H9 (cell line): Measurements from ENCODE around the gene CCDC81. TPM values are rescaled to one million over a fixed set of nuclear protein-coding genes. Genes with fewer than 3 reads are reported as not detected.

ENCODE experiments used
- DNase-seq: peaks from one replicate; pipeline ENCODE4 v3.0.0-alpha.2; 2017
- H2AFZ ChIP-seq: one replicate; pipeline ENCODE4 v1.6.1; 2013; ENCODE audit warnings: mild to moderate bottlenecking, low read length, control low read depth, moderate library complexity
- H2AK5ac ChIP-seq: 2 replicates; pipeline ENCODE4 v1.6.1; 2013; ENCODE audit warnings: low read length, control low read depth, mixed read lengths; ENCODE audit not compliant: insufficient read length
- H2BK120ac ChIP-seq: one replicate; pipeline ENCODE4 v1.6.1; 2013; ENCODE audit warnings: low read depth, mild to moderate bottlenecking, low read length, control low read depth, inconsistent platforms; ENCODE audit not compliant: poor library complexity, severe bottlenecking
- H2BK12ac ChIP-seq: 2 replicates; pipeline ENCODE4 v1.6.1; 2013; ENCODE audit warnings: low read length, control low read depth, mixed read lengths, low read depth; ENCODE audit not compliant: insufficient read length
- H2BK15ac ChIP-seq: 2 replicates; pipeline ENCODE4 v1.6.1; 2013; ENCODE audit warnings: low read depth, low read length, control low read depth
- H2BK20ac ChIP-seq: one replicate; pipeline ENCODE4 v1.6.1; 2013; ENCODE audit warnings: low read depth, mild to moderate bottlenecking, low read length, control low read depth, inconsistent platforms; ENCODE audit not compliant: poor library complexity, severe bottlenecking
- H2BK5ac ChIP-seq: 2 replicates; pipeline ENCODE4 v1.6.1; 2013; ENCODE audit warnings: low read length, control low read depth, mixed read lengths; ENCODE audit not compliant: insufficient read length
- H3K14ac ChIP-seq: 2 replicates; pipeline ENCODE4 v1.6.1; 2013; ENCODE audit warnings: low read length, control low read depth; ENCODE audit not compliant: insufficient read depth
- H3K18ac ChIP-seq: 2 replicates; pipeline ENCODE4 v1.6.1; 2013; ENCODE audit warnings: low read depth, mild to moderate bottlenecking, mixed read lengths, low read length, control low read depth; ENCODE audit not compliant: insufficient read length
- H3K23ac ChIP-seq: 2 replicates; pipeline ENCODE4 v1.6.1; 2013; ENCODE audit warnings: low read length, control low read depth, mixed read lengths, low read depth; ENCODE audit not compliant: insufficient read length
- H3K23me2 ChIP-seq: 2 replicates; pipeline ENCODE4 v1.6.1; 2013; ENCODE audit warnings: low read depth, mild to moderate bottlenecking, mixed read lengths, low read length, control low read depth; ENCODE audit not compliant: insufficient read length, poor library complexity, severe bottlenecking
- H3K27ac ChIP-seq: 2 replicates; pipeline ENCODE4 v1.5.1; 2013; ENCODE audit warnings: low read length, control low read depth, mixed read lengths, low read depth; ENCODE audit not compliant: insufficient read length
- H3K27me3 ChIP-seq: 2 replicates; pipeline ENCODE4 v1.6.1; 2013; ENCODE audit warnings: low read length, control low read depth, inconsistent platforms; ENCODE audit not compliant: insufficient read depth
- H3K4ac ChIP-seq: 2 replicates; pipeline ENCODE4 v1.6.1; 2013; ENCODE audit warnings: low read depth, mild to moderate bottlenecking, control low read depth, inconsistent platforms, low read length, moderate library complexity
- H3K4me1 ChIP-seq: 2 replicates; pipeline ENCODE4 v1.6.1; 2013; ENCODE audit warnings: low read length, control low read depth, inconsistent platforms; ENCODE audit not compliant: insufficient read depth
- H3K4me2 ChIP-seq: 2 replicates; pipeline ENCODE4 v1.6.1; 2013; ENCODE audit warnings: low read length, control low read depth, mixed read lengths; ENCODE audit not compliant: insufficient read length, insufficient read depth
- H3K56ac ChIP-seq: 2 replicates; pipeline ENCODE4 v1.6.1; 2013; ENCODE audit warnings: low read depth, mild to moderate bottlenecking, mixed read lengths, low read length, control low read depth; ENCODE audit not compliant: insufficient read length
- H3K79me1 ChIP-seq: 2 replicates; pipeline ENCODE4 v1.6.1; 2013; ENCODE audit warnings: low read depth, mild to moderate bottlenecking, moderate library complexity, low read length, control low read depth, inconsistent platforms; ENCODE audit not compliant: insufficient read depth, poor library complexity, severe bottlenecking
- H3K79me2 ChIP-seq: 2 replicates; pipeline ENCODE4 v1.6.1; 2013; ENCODE audit warnings: low read length, control low read depth, inconsistent platforms; ENCODE audit not compliant: insufficient read depth
- H3K9ac ChIP-seq: 2 replicates; pipeline ENCODE4 v1.6.1; 2013; ENCODE audit warnings: low read length, control low read depth, mixed read lengths; ENCODE audit not compliant: insufficient read length; ENCODE audit errors: extremely low read depth
- H3K9me3 ChIP-seq: one replicate; pipeline ENCODE4 v1.6.1; 2013; ENCODE audit warnings: low read depth, low read length, inconsistent platforms; ENCODE audit not compliant: control insufficient read depth
- H3T11ph ChIP-seq: one replicate; pipeline ENCODE4 v1.6.1; 2013; ENCODE audit warnings: mild to moderate bottlenecking, low read length, control low read depth, inconsistent platforms
- H4K20me1 ChIP-seq: one replicate; pipeline ENCODE4 v1.6.1; 2013; ENCODE audit not compliant: control insufficient read depth, insufficient read length, insufficient read depth
- H4K5ac ChIP-seq: 2 replicates; pipeline ENCODE4 v1.6.1; 2013; ENCODE audit warnings: low read depth, mild to moderate bottlenecking, mixed read lengths, low read length, control low read depth; ENCODE audit not compliant: insufficient read length
- H4K8ac ChIP-seq: replicated peaks from 2 replicates; pipeline ENCODE4 v1.6.1; 2013; ENCODE audit warnings: low read length, control low read depth, mixed read lengths, low read depth; ENCODE audit not compliant: insufficient read length
- H4K91ac ChIP-seq: 2 replicates; pipeline ENCODE4 v1.6.1; 2013; ENCODE audit warnings: low read depth, mild to moderate bottlenecking, moderate library complexity, mixed read lengths, low read length, control low read depth; ENCODE audit not compliant: insufficient read length
- H3K27ac Mint-ChIP-seq, 3 experiments: 2 replicates in 2 of 3; 3 replicates in 1 of 3; pipeline ENCODE4 v1.8.0; 2020 to 2021; ENCODE audit warnings: mixed read lengths in 3 of 3, mild to moderate bottlenecking in 1 of 3, moderate library complexity in 1 of 3
- H3K27me3 Mint-ChIP-seq: 2 replicates; pipeline ENCODE4 v1.8.0; 2021; ENCODE audit warnings: low read depth, mild to moderate bottlenecking, moderate library complexity, mixed read lengths
- H3K36me3 Mint-ChIP-seq, 3 experiments: 2 replicates in 2 of 3; 3 replicates in 1 of 3; pipeline ENCODE4 v1.8.0; 2020 to 2021; ENCODE audit warnings: low read depth in 3 of 3, mixed read lengths in 3 of 3; ENCODE audit not compliant: insufficient read depth in 1 of 3
- H3K4me1 Mint-ChIP-seq, 2 experiments: 2 replicates each; pipeline ENCODE4 v1.8.0; 2020; ENCODE audit warnings: mixed read lengths in 2 of 2
- H3K4me3 Mint-ChIP-seq, 2 experiments: 2 replicates in 1 of 2; 3 replicates in 1 of 2; pipeline ENCODE4 v1.8.0; 2020 to 2021; ENCODE audit warnings: mild to moderate bottlenecking in 2 of 2, mixed read lengths in 2 of 2, moderate library complexity in 1 of 2
- H3K9me3 Mint-ChIP-seq, 2 experiments: 2 replicates in 1 of 2; 3 replicates in 1 of 2; pipeline ENCODE4 v1.8.0; 2020; ENCODE audit warnings: mild to moderate bottlenecking in 2 of 2, mixed read lengths in 2 of 2, moderate library complexity in 1 of 2
- CTCF ChIP-seq: fragments of 200-600 bp; sonication (generic); conservative IDR thresholded peaks from 3 replicates; pipeline ENCODE4 v1.8.0; 2021; ENCODE audit warnings: antibody characterized with exemption, mild to moderate bottlenecking
- WGBS: extraction: QIAGEN DNeasy Blood & Tissue Kit; methylation state at CpG from one replicate; pipeline ENCODE4 v1.1.7; 2013; ENCODE audit warnings: missing lambda C conversion rate, low lambda C conversion rate, mixed read lengths; ENCODE audit not compliant: insufficient read length; ENCODE audit errors: extremely low coverage; 5-methylcytosine and 5-hydroxymethylcytosine counted together
- total RNA-seq: library from RNA; stranded (reverse); gene quantifications from 2 replicates; pipeline ENCODE4 v1.2.1, GENCODE V29; 2021

CCDC81 gene
- total RNA-seq, 1 experiment from 2014 or later = 0.52 TPM

- no peak overlapping the region for H3K4me2 ChIP-seq
- no peaks in the 10 kb centered on the region for H4K20me1 ChIP-seq
Observed at GRCh38 chr11:86458294-86459001, 83.8 kb downstream of the CCDC81 start.

More at GRCh38 chr11:86458294-86459001, 83.8 kb downstream of the CCDC81 start:
- Mint-ChIP-seq H3K4me1 (peaks cover 13 to 15% of the 10 kb centered on the region in 2 experiments), H3K4me3 (no peak overlapping the region), H3K27me3 (peaks cover 2% of the 10 kb centered on the region; the same call in 1 of the 2 replicates), H3K27ac (peak overlapping the region in 1 of 3 experiments; percentile 21; a peak in 1 of 7 replicates), H3K36me3 (no peaks in the 10 kb centered on the region), H3K9me3 (no peaks in the 10 kb centered on the region)
- no peak for TF ChIP-seq CTCF
- H2AFZ ChIP-seq = no peak overlapping the region
- no peak overlapping the region for H3K23ac ChIP-seq
- H2BK5ac ChIP-seq = no peak overlapping the region
- no peak overlapping the region for H3K18ac ChIP-seq
- H3K4ac ChIP-seq = no peak overlapping the region
- H3K27me3 ChIP-seq = no peaks in the 10 kb centered on the region
- no CpG with 5 or more reads among the region's 5 CpGs for WGBS
- H2BK20ac ChIP-seq = no peak overlapping the region
- no peak overlapping the region for H3K14ac ChIP-seq
- H4K8ac ChIP-seq = no peak overlapping the region
- H3K56ac ChIP-seq = no peak overlapping the region
- H2BK15ac ChIP-seq = no peak overlapping the region
- no peaks in the 10 kb centered on the region for H3K79me1 ChIP-seq
- no peaks in the 10 kb centered on the region for H3K79me2 ChIP-seq
- H3T11ph ChIP-seq = no peak overlapping the region
- H4K91ac ChIP-seq = no peak overlapping the region
- H3K9me3 ChIP-seq = no peaks in the 10 kb centered on the region
- no peaks in the 10 kb centered on the region for H3K23me2 ChIP-seq
- H3K4me1 ChIP-seq = no peaks in the 10 kb centered on the region; the same call in 1 of the 2 replicates
- no peak overlapping the region for H2BK12ac ChIP-seq
- H4K5ac ChIP-seq = no peak overlapping the region
- H3K9ac ChIP-seq = no peak overlapping the region
- H2AK5ac ChIP-seq = no peak overlapping the region
- H3K27ac ChIP-seq = no peak overlapping the region
- H2BK120ac ChIP-seq = no peak overlapping the region
- no peak for DNase-seq
